Measurements from ENCODE around the gene RGS7. TPM values are rescaled to one million over a fixed set of nuclear protein-coding genes. Genes with fewer than 3 reads are reported as not detected.
A peak's percentile ranks its signal among the peaks of the same experiment; 100 is the strongest.

The RGS7 gene
- total RNA-seq, 1 experiment from 2014 or later = 1.5 TPM

DNA sequence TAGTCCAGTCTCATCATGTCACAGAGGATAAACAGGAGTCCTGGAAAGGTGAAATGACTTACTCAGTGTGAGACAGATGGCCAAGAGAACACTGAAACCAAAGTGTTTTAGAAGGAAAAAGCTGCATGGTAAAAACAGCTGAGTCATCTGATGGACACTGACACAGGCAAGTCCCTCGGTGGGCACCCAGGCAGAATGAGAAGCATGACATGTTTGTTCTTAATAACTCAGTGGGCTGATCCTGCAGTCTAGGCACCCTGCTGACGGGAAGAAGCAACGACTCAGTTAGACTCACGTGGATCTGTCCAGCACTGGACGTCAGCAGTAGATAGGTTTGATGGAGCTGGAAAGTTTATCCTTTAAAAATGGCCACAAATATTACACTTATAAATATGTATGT lies 116.9 kb downstream of the RGS7 start:
- Histone ChIP-seq H4K5ac (ENCODE audit: insufficient read length, low read depth, low read length) (no peak overlapping the region), H3K9me3 (ENCODE audit: control insufficient read depth, low read depth, low read length) (no peaks in the 10 kb centered on the region), H2AK5ac (ENCODE audit: insufficient read length, low read length) (no peak overlapping the region), H3K79me1 (ENCODE audit: insufficient read depth, low read depth, low read length, poor library complexity, severe bottlenecking) (no peaks in the 10 kb centered on the region), H3K4ac (ENCODE audit: low read depth, low read length) (no peak overlapping the region), H2AFZ (ENCODE audit: low read length) (no peak overlapping the region), H3K56ac (ENCODE audit: insufficient read length, low read depth, low read length) (no peak overlapping the region), H2BK15ac (ENCODE audit: low read depth, low read length) (no peak overlapping the region), H3K27me3 (ENCODE audit: insufficient read depth, low read length) (no peaks in the 10 kb centered on the region), H2BK120ac (ENCODE audit: low read depth, low read length, poor library complexity, severe bottlenecking) (no peak overlapping the region), H3K79me2 (ENCODE audit: insufficient read depth, low read length) (no peaks in the 10 kb centered on the region), H3K9ac (ENCODE audit: extremely low read depth, insufficient read length, low read length) (no peak overlapping the region), H3K23me2 (ENCODE audit: insufficient read length, low read depth, low read length, poor library complexity, severe bottlenecking) (no peaks in the 10 kb centered on the region), H2BK5ac (ENCODE audit: insufficient read length, low read length) (no peak overlapping the region), H3K4me2 (ENCODE audit: insufficient read depth, insufficient read length, low read length) (no peak overlapping the region), H2BK20ac (ENCODE audit: low read depth, low read length, poor library complexity, severe bottlenecking) (no peak overlapping the region), H4K91ac (ENCODE audit: insufficient read length, low read depth, low read length) (no peak overlapping the region), H4K8ac (replicated peaks; ENCODE audit: insufficient read length, low read depth, low read length) (no peak overlapping the region), H3K23ac (ENCODE audit: insufficient read length, low read depth, low read length) (no peak overlapping the region), H3K14ac (ENCODE audit: insufficient read depth, low read length) (no peak overlapping the region), H3K4me1 (ENCODE audit: insufficient read depth, low read length) (no peaks in the 10 kb centered on the region), H3K18ac (ENCODE audit: insufficient read length, low read depth, low read length) (no peak overlapping the region), H3K27ac (ENCODE audit: insufficient read length, low read depth, low read length) (no peak overlapping the region), H3T11ph (ENCODE audit: low read length) (no peak overlapping the region), H2BK12ac (ENCODE audit: insufficient read length, low read depth, low read length) (no peak overlapping the region), H4K20me1 (ENCODE audit: control insufficient read depth, insufficient read depth, insufficient read length) (no peaks in the 10 kb centered on the region)
- Mint-ChIP-seq H3K27me3 (ENCODE audit: low read depth) (no peaks in the 10 kb centered on the region), H3K36me3 (ENCODE audit: insufficient read depth in 1 of 3, low read depth in 3 of 3) (peaks cover 0 to 4% (median 0%) of the 10 kb centered on the region in 3 experiments; a peak in 2 of 7 replicates), H3K9me3 (peaks cover 2 to 4% of the 10 kb centered on the region in 2 experiments; a peak in 3 of 5 replicates), H3K4me1 (peaks cover 8 to 13% of the 10 kb centered on the region in 2 experiments), H3K4me3 (no peak overlapping the region), H3K27ac (peak overlapping the region in 1 of 3 experiments; percentile 87; a peak in 2 of 7 replicates)
- DNase-seq = no peak
- TF ChIP-seq, protein P1, sequence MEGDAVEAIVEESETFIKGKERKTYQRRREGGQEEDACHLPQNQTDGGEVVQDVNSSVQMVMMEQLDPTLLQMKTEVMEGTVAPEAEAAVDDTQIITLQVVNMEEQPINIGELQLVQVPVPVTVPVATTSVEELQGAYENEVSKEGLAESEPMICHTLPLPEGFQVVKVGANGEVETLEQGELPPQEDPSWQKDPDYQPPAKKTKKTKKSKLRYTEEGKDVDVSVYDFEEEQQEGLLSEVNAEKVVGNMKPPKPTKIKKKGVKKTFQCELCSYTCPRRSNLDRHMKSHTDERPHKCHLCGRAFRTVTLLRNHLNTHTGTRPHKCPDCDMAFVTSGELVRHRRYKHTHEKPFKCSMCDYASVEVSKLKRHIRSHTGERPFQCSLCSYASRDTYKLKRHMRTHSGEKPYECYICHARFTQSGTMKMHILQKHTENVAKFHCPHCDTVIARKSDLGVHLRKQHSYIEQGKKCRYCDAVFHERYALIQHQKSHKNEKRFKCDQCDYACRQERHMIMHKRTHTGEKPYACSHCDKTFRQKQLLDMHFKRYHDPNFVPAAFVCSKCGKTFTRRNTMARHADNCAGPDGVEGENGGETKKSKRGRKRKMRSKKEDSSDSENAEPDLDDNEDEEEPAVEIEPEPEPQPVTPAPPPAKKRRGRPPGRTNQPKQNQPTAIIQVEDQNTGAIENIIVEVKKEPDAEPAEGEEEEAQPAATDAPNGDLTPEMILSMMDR (conservative IDR thresholded peaks at IDR 0.05) = no peak
- WGBS (ENCODE audit: extremely low coverage, insufficient read length, low lambda C conversion rate) = no CpG with 5 or more reads among the region's 5 CpGs
